Mononuclear cell (primary cell): ENCODE measurements around the gene PHAF1. TPM values are rescaled to one million over a fixed set of nuclear protein-coding genes. Genes with fewer than 3 reads are reported as not detected.

Experiments used
- H3K27me3 ChIP-seq: 2 replicates; pipeline ENCODE4 v1.6.0; 2011; ENCODE audit warnings: low read length, control low read depth; ENCODE audit not compliant: insufficient read depth
- H3K4me1 ChIP-seq: 2 replicates; pipeline ENCODE4 v1.5.1; 2011; ENCODE audit warnings: mild to moderate bottlenecking, low read length, control low read depth; ENCODE audit not compliant: insufficient read depth
- H3K4me3 ChIP-seq: 2 replicates; pipeline ENCODE4 v1.5.1; 2011; ENCODE audit warnings: mild to moderate bottlenecking, low read length, moderate library complexity
- H3K9me3 ChIP-seq: 2 replicates; pipeline ENCODE4 v1.5.1; 2011; ENCODE audit warnings: low read depth, mild to moderate bottlenecking, control low read depth, low read length
- total RNA-seq: library from RNA; depleted of rRNA; stranded (reverse); fragments of >200 nt; gene quantifications from one replicate; pipeline ENCODE4 v1.2.3, GENCODE V29; 2012

Gene PHAF1
- total RNA-seq, 1 donor, result 32.5 TPM

DNA sequence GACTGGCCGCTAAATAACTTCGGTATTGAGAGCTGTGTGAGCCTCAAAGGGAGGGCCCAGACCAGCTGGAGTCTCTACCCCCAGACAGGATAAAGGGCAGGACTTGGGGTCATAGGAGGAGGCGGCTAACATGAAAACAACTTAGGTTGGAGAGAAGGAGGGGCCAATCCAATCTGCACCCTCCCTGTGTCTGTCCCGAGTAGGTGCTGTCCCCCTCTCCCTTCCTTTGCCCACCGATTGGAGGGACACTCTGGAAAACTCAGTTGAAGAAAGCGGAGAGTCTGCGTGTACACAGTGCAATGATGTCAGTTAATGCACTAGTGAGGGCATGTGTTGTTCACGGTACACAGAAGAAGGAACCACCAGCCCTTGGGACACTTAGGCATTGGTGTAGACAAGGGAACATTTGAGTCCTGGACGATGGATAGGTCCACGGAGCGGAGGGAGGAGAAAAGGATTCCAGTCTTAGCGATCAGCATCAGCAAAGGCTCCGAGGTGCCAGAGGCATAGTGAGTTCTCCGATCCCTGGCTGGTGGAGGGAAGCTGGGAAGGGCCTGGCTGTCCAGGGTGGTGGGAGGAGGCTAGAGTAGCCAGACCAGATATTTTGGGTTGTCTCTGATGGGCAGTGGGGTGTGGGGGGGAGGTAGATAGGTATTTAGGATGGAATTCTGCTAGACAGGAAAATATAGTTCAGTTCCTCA, 61.4 kb downstream of the PHAF1 start:
- H3K4me1 ChIP-seq, result peaks cover 54% of the 10 kb centered on the region
- H3K9me3 ChIP-seq, result no peaks in the 10 kb centered on the region
- peaks cover 68% of the 10 kb centered on the region for H3K27me3 ChIP-seq
- H3K4me3 ChIP-seq, result no peak overlapping the region

DNA sequence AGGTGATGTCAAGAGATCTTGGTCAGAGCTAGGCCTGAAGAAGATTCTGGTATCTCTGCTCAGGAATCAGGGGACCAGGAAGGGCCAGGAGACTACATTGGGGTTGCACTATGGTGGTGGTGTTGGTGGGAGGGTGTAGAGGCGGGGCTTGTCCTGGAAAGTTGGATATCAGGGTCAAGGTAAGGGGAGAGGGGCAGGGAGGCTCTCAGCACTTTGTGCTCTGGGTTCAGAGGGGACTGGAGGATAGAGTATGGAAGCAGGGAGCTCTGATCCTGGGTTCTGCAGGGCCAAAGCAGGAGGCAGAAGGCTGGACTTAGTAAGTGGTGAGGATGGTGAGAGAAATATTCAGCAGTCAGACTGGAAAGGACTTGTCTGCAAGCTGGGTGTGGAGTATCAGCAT, 63.6 kb downstream of the PHAF1 start:
- peaks cover 59% of the 10 kb centered on the region for H3K4me1 ChIP-seq
- no peaks in the 10 kb centered on the region for H3K9me3 ChIP-seq
- H3K4me3 ChIP-seq, result no peak overlapping the region
- H3K27me3 ChIP-seq, result peaks cover 51% of the 10 kb centered on the region

DNA sequence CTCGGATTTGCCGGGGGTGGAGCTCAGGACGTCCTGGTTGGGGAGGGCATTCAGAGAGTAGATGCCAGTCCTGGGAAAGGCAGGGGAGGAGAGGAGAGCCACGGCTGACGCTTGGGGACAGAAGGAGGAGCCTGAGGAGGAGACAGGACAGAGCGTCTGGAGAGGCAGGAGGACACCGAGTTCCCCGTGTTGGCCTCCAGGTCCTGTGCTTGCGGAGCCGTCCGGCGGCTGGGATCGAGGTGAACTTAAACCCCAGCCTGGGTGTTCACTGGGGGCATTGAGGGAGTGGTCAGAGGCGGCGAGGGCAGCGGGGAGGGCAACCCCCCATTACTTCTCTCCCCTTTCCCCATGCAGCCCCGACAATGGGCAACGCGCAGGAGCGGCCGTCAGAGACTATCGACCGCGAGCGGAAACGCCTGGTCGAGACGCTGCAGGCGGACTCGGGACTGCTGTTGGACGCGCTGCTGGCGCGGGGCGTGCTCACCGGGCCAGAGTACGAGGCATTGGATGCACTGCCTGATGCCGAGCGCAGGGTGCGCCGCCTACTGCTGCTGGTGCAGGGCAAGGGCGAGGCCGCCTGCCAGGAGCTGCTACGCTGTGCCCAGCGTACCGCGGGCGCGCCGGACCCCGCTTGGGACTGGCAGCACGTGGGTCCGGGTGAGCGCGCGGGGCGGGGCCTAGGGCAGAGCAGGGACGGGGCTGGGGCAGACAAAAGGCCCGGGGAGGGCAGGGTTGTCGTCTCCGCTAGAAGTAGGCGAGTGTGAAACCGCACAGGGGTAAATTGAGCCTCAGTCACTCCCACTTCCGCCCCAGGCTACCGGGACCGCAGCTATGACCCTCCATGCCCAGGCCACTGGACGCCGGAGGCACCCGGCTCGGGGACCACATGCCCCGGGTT, 64.3 kb downstream of the PHAF1 start:
- H3K27me3 ChIP-seq, result peaks cover 46% of the 10 kb centered on the region
- H3K4me1 ChIP-seq, result peaks cover 64% of the 10 kb centered on the region
- no peaks in the 10 kb centered on the region for H3K9me3 ChIP-seq
- peak overlapping the region; percentile 10 for H3K4me3 ChIP-seq

DNA sequence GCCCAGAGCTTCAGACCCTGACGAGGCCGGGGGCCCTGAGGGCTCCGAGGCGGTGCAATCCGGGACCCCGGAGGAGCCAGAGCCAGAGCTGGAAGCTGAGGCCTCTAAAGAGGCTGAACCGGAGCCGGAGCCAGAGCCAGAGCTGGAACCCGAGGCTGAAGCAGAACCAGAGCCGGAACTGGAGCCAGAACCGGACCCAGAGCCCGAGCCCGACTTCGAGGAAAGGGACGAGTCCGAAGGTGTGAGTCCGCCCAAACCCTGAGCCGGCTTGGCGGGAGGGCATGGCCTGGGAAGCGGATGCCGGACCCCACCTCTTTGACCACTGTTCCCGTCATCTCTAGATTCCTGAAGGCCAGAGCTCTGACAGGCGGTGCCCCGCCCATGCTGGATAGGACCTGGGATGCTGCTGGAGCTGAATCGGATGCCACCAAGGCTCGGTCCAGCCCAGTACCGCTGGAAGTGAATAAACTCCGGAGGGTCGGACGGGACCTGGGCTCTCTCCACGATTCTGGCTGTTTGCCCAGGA, 65.0 kb downstream of the PHAF1 start:
- H3K9me3 ChIP-seq, result no peaks in the 10 kb centered on the region
- H3K27me3 ChIP-seq, result peaks cover 38% of the 10 kb centered on the region
- H3K4me3 ChIP-seq, result no peak overlapping the region
- H3K4me1 ChIP-seq, result peaks cover 57% of the 10 kb centered on the region

DNA sequence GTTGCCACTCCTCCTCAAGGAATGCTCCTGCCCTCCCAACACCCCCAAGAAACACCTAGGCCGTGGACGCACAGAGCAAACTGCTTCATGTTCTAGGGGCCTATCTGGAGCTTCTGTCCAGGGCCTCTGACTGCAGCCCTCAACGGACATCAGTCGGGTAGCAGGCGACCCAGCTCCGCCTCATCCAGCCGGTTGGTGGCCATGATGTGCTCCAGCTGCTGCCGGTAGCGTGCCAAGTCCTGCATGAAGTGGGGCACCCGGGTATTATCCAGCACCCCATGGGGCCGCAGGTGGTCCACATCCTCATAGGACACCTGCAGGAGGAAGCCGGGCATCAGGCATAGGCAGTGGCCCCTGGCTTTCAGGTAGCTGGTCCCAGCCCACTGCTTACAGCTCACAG, 66.9 kb downstream of the PHAF1 start:
- Histone ChIP-seq H3K4me3 (no peak overlapping the region), H3K4me1 (peaks cover 42% of the 10 kb centered on the region), H3K9me3 (no peaks in the 10 kb centered on the region), H3K27me3 (peaks cover 26% of the 10 kb centered on the region)

DNA sequence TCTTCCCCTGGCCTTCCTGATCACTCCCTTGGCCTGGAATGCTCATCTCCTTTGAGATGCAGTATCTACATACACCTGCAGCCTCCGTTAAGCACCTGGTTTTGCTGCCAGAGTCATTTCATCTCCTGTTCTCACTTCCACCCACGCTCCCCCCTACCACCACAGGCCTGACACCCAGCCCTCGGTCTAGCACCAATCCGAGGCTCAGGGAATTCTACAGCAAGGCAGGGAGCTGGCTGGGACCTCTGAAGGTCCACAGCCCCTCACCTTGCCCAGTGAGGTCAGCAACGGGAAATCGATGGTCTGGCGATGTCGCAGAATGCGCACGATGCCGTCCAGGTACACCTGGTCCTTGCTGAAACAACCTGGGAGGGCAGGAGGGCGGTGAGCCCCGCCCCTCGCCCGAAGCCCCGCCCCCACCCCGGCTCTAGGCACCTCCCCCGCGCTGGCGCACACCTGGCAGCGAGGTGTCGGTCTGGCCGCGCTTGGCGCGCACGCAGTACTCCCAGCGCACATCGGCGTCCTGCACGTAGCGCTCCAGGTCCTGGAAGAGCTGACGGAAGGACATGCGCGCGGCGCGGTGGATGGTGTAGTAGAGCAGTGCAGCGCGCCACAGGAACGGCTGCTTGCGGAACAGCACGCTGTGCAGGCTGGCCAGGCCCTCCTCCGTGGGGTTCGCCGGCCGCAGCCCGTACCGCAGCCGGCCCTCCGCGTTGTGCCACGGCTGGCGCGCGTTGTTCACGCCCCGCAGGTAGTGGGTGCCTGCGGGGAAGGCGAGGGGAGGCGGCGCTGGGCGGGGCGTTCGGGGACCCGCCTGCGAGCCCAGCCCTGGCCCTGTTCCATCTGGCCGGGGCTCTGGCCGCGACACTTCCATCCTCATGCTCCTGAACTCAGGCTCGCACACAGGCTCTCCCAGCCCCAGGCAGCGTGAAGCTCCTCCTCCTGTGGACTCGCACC, 68.3 kb downstream of the PHAF1 start:
- H3K4me3 ChIP-seq, result no peak overlapping the region
- peaks cover 39% of the 10 kb centered on the region for H3K4me1 ChIP-seq
- peaks cover 26% of the 10 kb centered on the region for H3K27me3 ChIP-seq
- H3K9me3 ChIP-seq, result no peaks in the 10 kb centered on the region

GRCh38 chr16:67179421-67180080, 69.8 kb downstream of the PHAF1 start:
- H3K9me3 ChIP-seq, result no peaks in the 10 kb centered on the region
- peaks cover 33% of the 10 kb centered on the region for H3K4me1 ChIP-seq
- H3K4me3 ChIP-seq, result no peak overlapping the region
- H3K27me3 ChIP-seq, result peaks cover 16% of the 10 kb centered on the region

GRCh38 chr16:67180166-67180565, 70.4 kb downstream of the PHAF1 start:
- H3K4me1 ChIP-seq, result peaks cover 34% of the 10 kb centered on the region
- H3K4me3 ChIP-seq, result no peak overlapping the region
- peaks cover 10% of the 10 kb centered on the region for H3K27me3 ChIP-seq
- H3K9me3 ChIP-seq, result no peaks in the 10 kb centered on the region

- no peak overlapping the region for H3K4me3 ChIP-seq
- peaks cover 7% of the 10 kb centered on the region for H3K27me3 ChIP-seq
- no peaks in the 10 kb centered on the region for H3K9me3 ChIP-seq
- peaks cover 44% of the 10 kb centered on the region for H3K4me1 ChIP-seq
Measured at GRCh38 chr16:67181346-67181745, 71.6 kb downstream of the PHAF1 start.

- H3K4me1 ChIP-seq, result peaks cover 44% of the 10 kb centered on the region
- peaks cover 7% of the 10 kb centered on the region for H3K27me3 ChIP-seq
- H3K4me3 ChIP-seq, result no peak overlapping the region
- no peaks in the 10 kb centered on the region for H3K9me3 ChIP-seq
Measured at GRCh38 chr16:67182288-67182687, 72.5 kb downstream of the PHAF1 start.

DNA sequence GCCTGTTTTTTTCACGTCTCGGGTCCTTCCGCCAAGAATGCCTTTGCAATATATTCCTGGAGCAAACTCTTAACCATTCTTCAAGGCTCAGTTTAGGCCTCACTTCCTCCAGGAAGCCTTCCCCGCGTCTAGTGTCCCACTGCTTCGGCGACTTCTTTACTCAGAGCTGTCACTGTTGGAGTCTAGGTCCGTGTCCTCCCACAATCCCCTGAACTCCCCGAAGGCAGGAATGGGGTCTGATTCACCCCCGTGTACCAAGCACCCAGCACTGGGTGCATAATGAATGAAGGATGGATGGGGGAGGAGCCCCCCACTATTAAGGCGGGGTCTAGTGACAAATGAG, 73.5 kb downstream of the PHAF1 start:
- Histone ChIP-seq H3K27me3 (peaks cover 2% of the 10 kb centered on the region), H3K4me3 (peak overlapping the region; percentile 71), H3K9me3 (no peaks in the 10 kb centered on the region), H3K4me1 (peaks cover 39% of the 10 kb centered on the region)

DNA sequence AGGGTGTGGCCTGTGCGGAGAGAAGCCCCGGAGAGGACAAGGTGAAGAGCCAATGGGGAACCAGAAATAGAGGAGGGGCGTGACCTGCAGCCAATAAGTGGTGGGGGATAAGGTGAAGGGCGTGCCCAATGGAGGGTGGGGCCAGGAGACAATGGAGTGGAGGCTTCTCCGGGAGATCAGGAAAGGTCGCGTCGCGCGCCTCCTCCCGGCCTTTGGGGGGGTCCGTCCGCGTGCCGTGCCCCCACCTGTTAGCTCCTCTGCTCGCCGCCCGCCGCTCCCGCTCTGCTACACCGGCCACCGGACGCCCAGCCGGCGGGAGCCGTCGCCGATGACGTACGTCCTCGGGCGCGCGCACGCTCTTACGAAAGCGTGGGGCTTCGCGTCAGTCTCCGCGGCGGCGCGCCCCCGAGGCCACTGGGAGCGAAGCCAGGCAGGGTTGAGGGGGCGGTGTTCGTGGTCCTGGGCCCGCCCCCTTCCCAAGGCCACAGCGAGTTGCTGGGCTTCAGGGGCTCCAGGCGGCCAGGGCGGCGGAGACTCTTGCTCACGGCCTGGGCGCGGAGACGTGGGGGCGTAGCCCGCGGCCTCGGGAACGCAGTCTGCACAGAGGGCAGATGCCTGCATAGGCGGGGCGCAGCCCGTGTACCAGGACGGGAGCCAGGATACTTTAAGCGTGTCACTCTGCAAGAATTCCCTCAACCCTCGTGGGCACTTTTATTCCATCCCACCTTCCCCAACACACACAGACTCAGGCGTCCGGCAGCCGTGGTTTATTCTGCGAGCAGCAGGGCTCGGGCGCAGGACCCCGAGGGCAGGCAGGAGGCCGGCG, 74.1 kb downstream of the PHAF1 start, which contains the start of gene MATCAP1:
Gene MATCAP1 (minus strand): TSS at position 337 of the 826 bp plus-strand sequence. CDS start 3,353 bp downstream, outside the sequence.
- no peaks in the 10 kb centered on the region for H3K9me3 ChIP-seq
- peaks cover 2% of the 10 kb centered on the region for H3K27me3 ChIP-seq
- peak within 1 kb of the TSS; percentile 71 for H3K4me3 ChIP-seq
- H3K4me1 ChIP-seq, result peaks cover 33% of the 10 kb centered on the region

- Histone ChIP-seq H3K4me3 (peak overlapping the region; percentile 71), H3K27me3 (no peaks in the 10 kb centered on the region), H3K9me3 (no peaks in the 10 kb centered on the region), H3K4me1 (peaks cover 33% of the 10 kb centered on the region)
Measured at GRCh38 chr16:67184453-67184994, 74.8 kb downstream of the PHAF1 start.
